ENCODE measurements around the gene MAPK1IP1L.

The MAPK1IP1L gene

GRCh38 chr14:55115460-55115859 is 64.0 kb downstream of the MAPK1IP1L start:
- DNase-seq (ENCODE audit: low read depth), result no peak
- TF ChIP-seq, protein P1, sequence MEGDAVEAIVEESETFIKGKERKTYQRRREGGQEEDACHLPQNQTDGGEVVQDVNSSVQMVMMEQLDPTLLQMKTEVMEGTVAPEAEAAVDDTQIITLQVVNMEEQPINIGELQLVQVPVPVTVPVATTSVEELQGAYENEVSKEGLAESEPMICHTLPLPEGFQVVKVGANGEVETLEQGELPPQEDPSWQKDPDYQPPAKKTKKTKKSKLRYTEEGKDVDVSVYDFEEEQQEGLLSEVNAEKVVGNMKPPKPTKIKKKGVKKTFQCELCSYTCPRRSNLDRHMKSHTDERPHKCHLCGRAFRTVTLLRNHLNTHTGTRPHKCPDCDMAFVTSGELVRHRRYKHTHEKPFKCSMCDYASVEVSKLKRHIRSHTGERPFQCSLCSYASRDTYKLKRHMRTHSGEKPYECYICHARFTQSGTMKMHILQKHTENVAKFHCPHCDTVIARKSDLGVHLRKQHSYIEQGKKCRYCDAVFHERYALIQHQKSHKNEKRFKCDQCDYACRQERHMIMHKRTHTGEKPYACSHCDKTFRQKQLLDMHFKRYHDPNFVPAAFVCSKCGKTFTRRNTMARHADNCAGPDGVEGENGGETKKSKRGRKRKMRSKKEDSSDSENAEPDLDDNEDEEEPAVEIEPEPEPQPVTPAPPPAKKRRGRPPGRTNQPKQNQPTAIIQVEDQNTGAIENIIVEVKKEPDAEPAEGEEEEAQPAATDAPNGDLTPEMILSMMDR (conservative IDR thresholded peaks at IDR 0.05; ENCODE audit: low read length), result no peak
- H3K4me3 ChIP-seq (ENCODE audit: low read length), result no peak overlapping the region

- TF ChIP-seq, protein P1 (conservative IDR thresholded peaks at IDR 0.05; ENCODE audit: low read length), result no peak
- H3K4me3 ChIP-seq (ENCODE audit: low read length), result no peak overlapping the region
- DNase-seq (ENCODE audit: low read depth), result no peak
Measured at GRCh38 chr14:55115861-55116245, 64.4 kb downstream of the MAPK1IP1L start.

GRCh38 chr14:55116246-55117030 is 65.0 kb downstream of the MAPK1IP1L start:
- DNase-seq (ENCODE audit: low read depth), result no peak
- no peak overlapping the region for H3K4me3 ChIP-seq (ENCODE audit: low read length)
- TF ChIP-seq, protein P1 (conservative IDR thresholded peaks at IDR 0.05; ENCODE audit: low read length), result no peak

- no peak overlapping the region for H3K4me3 ChIP-seq (ENCODE audit: low read length)
- TF ChIP-seq, protein P1 (conservative IDR thresholded peaks at IDR 0.05; ENCODE audit: low read length), result no peak
- DNase-seq (ENCODE audit: low read depth), result no peak
Measured at GRCh38 chr14:55117803-55118441, 66.5 kb downstream of the MAPK1IP1L start.

DNA sequence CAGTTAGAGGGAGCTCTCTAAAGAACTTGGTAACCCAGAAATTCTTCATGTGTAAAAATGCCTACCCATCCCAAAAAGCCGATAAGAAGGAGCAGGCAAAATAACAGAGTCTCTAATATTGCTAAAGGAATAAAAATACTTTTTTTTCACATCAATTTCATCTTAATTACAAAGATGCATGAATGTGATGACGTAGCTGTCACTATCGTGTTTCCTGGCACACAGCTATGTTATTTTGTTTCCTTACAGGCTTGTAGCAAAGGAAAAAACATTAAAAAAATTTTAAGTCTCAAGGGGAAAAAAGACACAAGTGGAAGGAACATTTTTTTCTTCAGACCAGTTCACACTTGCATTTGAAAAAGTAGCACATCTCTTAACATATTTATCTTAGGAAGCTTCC is 67.3 kb downstream of the MAPK1IP1L start:
- DNase-seq (ENCODE audit: low read depth), result no peak
- TF ChIP-seq, protein P1 (conservative IDR thresholded peaks at IDR 0.05; ENCODE audit: low read length), result no peak
- H3K4me3 ChIP-seq (ENCODE audit: low read length), result no peak overlapping the region
